ENCODE results near the gene TOR3A. TPM values are rescaled to one million over a fixed set of nuclear protein-coding genes. Genes with fewer than 3 reads are reported as not detected.

TOR3A gene
- total RNA-seq, 1 experiment from 2014 or later, result 70.8 TPM

GRCh38 chr1:179142889-179143299, 61.0 kb downstream of the TOR3A start:
- Histone ChIP-seq H3K9me2 (replicated peaks; ENCODE audit: low read length) (no peaks in the 10 kb centered on the region), H3K4me1 (ENCODE audit: insufficient read depth, low read length) (peaks cover 28% of the 10 kb centered on the region), H3K36me3 (ENCODE audit: low read depth, low read length) (no peaks in the 10 kb centered on the region), H3K27me3 (ENCODE audit: low read length) (no peaks in the 10 kb centered on the region), H3K79me2 (ENCODE audit: low read length) (peaks cover 69% of the 10 kb centered on the region), H3K27ac (ENCODE audit: low read length) (peak overlapping the region; percentile 97), H3K9ac (ENCODE audit: low read length) (peak overlapping the region; percentile 92), H3F3A (ENCODE audit: low read length, unreplicated experiment) (peaks cover 8% of the 10 kb centered on the region), H3K4me3 (ENCODE audit: low read length) (peak overlapping the region; percentile 79), H2AFZ (ENCODE audit: low read length) (no peak overlapping the region), H3K9me3 (ENCODE audit: low read length) (no peaks in the 10 kb centered on the region), H4K20me1 (ENCODE audit: low read length) (peaks cover 7% of the 10 kb centered on the region; the same call in 1 of the 2 replicates), H3K4me2 (ENCODE audit: low read length) (peak overlapping the region; percentile 96)
- intact Hi-C loops (cut with micrococcal nuclease), result loop anchor here (1.0 to 5.0 kb wide), 4 partner anchors 18 to 149 kb away; no protein-coding TSS in a partner anchor
- ChIA-PET POLR2A (ENCODE audit: unreplicated experiment) (no interaction called here), CTCF (no interaction called here)
- no TSS peak for BruUV-seq (replicated peaks)
- DNase-seq, result peak; percentile 92
- ATAC-seq, result peak; percentile 84
- TF ChIP-seq EZH2phosphoT487 (IDR thresholded peaks at IDR 0.05; ENCODE audit: borderline replicate concordance, low read length), result no peak
- no peak for TF ChIP-seq CTCF (conservative IDR thresholded peaks at IDR 0.05; ENCODE audit: low read depth, low read length)
- TF ChIP-seq EZH2 (IDR thresholded peaks at IDR 0.05; ENCODE audit: low read length, unreplicated experiment), result no peak

- Histone ChIP-seq H3K4me3 (ENCODE audit: low read length) (no peak overlapping the region; the same call in 1 of the 2 replicates), H3K9ac (ENCODE audit: low read length) (peak overlapping the region; percentile 92), H3K27ac (ENCODE audit: low read length) (peak overlapping the region; percentile 97), H3K9me2 (replicated peaks; ENCODE audit: low read length) (no peaks in the 10 kb centered on the region), H3K79me2 (ENCODE audit: low read length) (peaks cover 65% of the 10 kb centered on the region), H3K27me3 (ENCODE audit: low read length) (no peaks in the 10 kb centered on the region), H3K4me2 (ENCODE audit: low read length) (peak overlapping the region; percentile 96), H3K9me3 (ENCODE audit: low read length) (no peaks in the 10 kb centered on the region), H4K20me1 (ENCODE audit: low read length) (peaks cover 7% of the 10 kb centered on the region; the same call in 1 of the 2 replicates), H3K36me3 (ENCODE audit: low read depth, low read length) (no peaks in the 10 kb centered on the region), H3F3A (ENCODE audit: low read length, unreplicated experiment) (peaks cover 8% of the 10 kb centered on the region), H3K4me1 (ENCODE audit: insufficient read depth, low read length) (peaks cover 27% of the 10 kb centered on the region), H2AFZ (ENCODE audit: low read length) (no peak overlapping the region)
- TF ChIP-seq CTCF (conservative IDR thresholded peaks at IDR 0.05; ENCODE audit: low read depth, low read length), result no peak
- no peak for TF ChIP-seq EZH2 (IDR thresholded peaks at IDR 0.05; ENCODE audit: low read length, unreplicated experiment)
- TF ChIP-seq EZH2phosphoT487 (IDR thresholded peaks at IDR 0.05; ENCODE audit: borderline replicate concordance, low read length), result no peak
- BruUV-seq (replicated peaks), result TSS peak; percentile 68
- DNase-seq, result peak; percentile 90
- ChIA-PET POLR2A (ENCODE audit: unreplicated experiment) (interaction anchor here (0.5 to 0.7 kb wide), 2 partner anchors 150 to 249 kb away, joined by 3 to 4 read pairs; partner anchors contain the start of gene SOAT1), CTCF (no interaction called here)
- intact Hi-C loops (cut with micrococcal nuclease), result loop anchor here (1.0 to 5.0 kb wide), 4 partner anchors 18 to 149 kb away; no protein-coding TSS in a partner anchor
- ATAC-seq, result peak; percentile 66
These were observed 61.5 kb downstream of the TOR3A start for GRCh38 chr1:179143322-179143721.

GRCh38 chr1:179144626-179145025, 62.8 kb downstream of the TOR3A start:
- ATAC-seq (peak; percentile 9), DNase-seq (peak; percentile 69)
- Histone ChIP-seq H3K9me3 (ENCODE audit: low read length) (no peaks in the 10 kb centered on the region), H3K4me2 (ENCODE audit: low read length) (0 out of 2 replicates have a peak overlapping the region, but pooled peaks have one; percentile 22), H4K20me1 (ENCODE audit: low read length) (peaks cover 7% of the 10 kb centered on the region; the same call in 1 of the 2 replicates), H3K9ac (ENCODE audit: low read length) (peak overlapping the region; percentile 92), H3K9me2 (replicated peaks; ENCODE audit: low read length) (no peaks in the 10 kb centered on the region), H3K79me2 (ENCODE audit: low read length) (peaks cover 51% of the 10 kb centered on the region), H3K36me3 (ENCODE audit: low read depth, low read length) (no peaks in the 10 kb centered on the region; the same call in 1 of the 2 replicates), H3K4me1 (ENCODE audit: insufficient read depth, low read length) (peaks cover 27% of the 10 kb centered on the region), H3K27me3 (ENCODE audit: low read length) (no peaks in the 10 kb centered on the region), H3F3A (ENCODE audit: low read length, unreplicated experiment) (peaks cover 8% of the 10 kb centered on the region), H3K27ac (ENCODE audit: low read length) (peak overlapping the region; percentile 97), H3K4me3 (ENCODE audit: low read length) (no peak overlapping the region), H2AFZ (ENCODE audit: low read length) (no peak overlapping the region)
- intact Hi-C loops (cut with micrococcal nuclease), result loop anchor here (5.0 kb wide), 2 partner anchors 88 to 107 kb away; no protein-coding TSS in a partner anchor
- ChIA-PET CTCF (interaction anchor here (0.7 kb wide), 1 partner anchor 10 kb away, joined by 4 read pairs; no protein-coding TSS in a partner anchor), POLR2A (ENCODE audit: unreplicated experiment) (interaction anchor here (0.6 kb wide), 1 partner anchor 825 kb away, joined by 5 read pairs; no protein-coding TSS in a partner anchor)
- no TSS peak for BruUV-seq (replicated peaks)
- no peak for TF ChIP-seq EZH2 (IDR thresholded peaks at IDR 0.05; ENCODE audit: low read length, unreplicated experiment)
- TF ChIP-seq EZH2phosphoT487 (IDR thresholded peaks at IDR 0.05; ENCODE audit: borderline replicate concordance, low read length), result no peak
- no peak for TF ChIP-seq CTCF (conservative IDR thresholded peaks at IDR 0.05; ENCODE audit: low read depth, low read length)

Data from PC-3 (cell line).